IMR-90 (cell line): Measurements from ENCODE around the gene ITGB5. TPM values are rescaled to one million over a fixed set of nuclear protein-coding genes. Genes with fewer than 3 reads are reported as not detected.
A peak's percentile ranks its signal among the peaks of the same experiment; 100 is the strongest.

Experiments used
- ATAC-seq: fragments of 200-7000 bp; cut with Tn5 transposase; 2 replicates; pipeline ENCODE4 v1.9.1; 2020; ENCODE audit warnings: low read depth, mild to moderate bottlenecking, moderate library complexity
- BruUV-seq: library from RNA; stranded (reverse); fragments of 400-500 nt; replicated peaks from 2 replicates; lab custom pipeline; 2021; lab: Mats Ljungman, UMichigan
- CTCF ChIA-PET: fragments of 300-600 bp; formaldehyde crosslinking; extraction: SDS; loops from one replicate; lab custom pipeline; 2021; ENCODE audit warnings: antibody characterized with exemption; lab: Yijun Ruan, JAX
- POLR2A ChIA-PET: fragments of 300-600 bp; sonication (Branson Sonifier 250); formaldehyde crosslinking; loops from one replicate; lab custom pipeline; 2022; ENCODE audit warnings: antibody characterized with exemption; ENCODE audit not compliant: unreplicated experiment; lab: Charles Lee
- DNase-seq: peaks from one replicate; pipeline ENCODE4 v3.0.0; 2013
- H2AFZ ChIP-seq: replicated peaks from 2 replicates; pipeline ENCODE3; 2013; ENCODE audit warnings: low read length, mild to moderate bottlenecking; ENCODE audit not compliant: poor library complexity
- H2AK5ac ChIP-seq: 2 replicates; pipeline ENCODE4 v1.6.1; 2013; ENCODE audit warnings: low read depth, low read length, inconsistent platforms
- H2AK9ac ChIP-seq: replicated peaks from 2 replicates; pipeline ENCODE3; 2013; ENCODE audit warnings: mild to moderate bottlenecking, low read depth, low read length, moderate library complexity; ENCODE audit not compliant: poor library complexity
- H2BK120ac ChIP-seq: 2 replicates; pipeline ENCODE4 v1.6.1; 2013; ENCODE audit warnings: low read depth, low read length, inconsistent platforms
- H2BK15ac ChIP-seq: 3 replicates; pipeline ENCODE4 v1.6.1; 2013; ENCODE audit warnings: low read depth, low read length, inconsistent platforms
- H2BK20ac ChIP-seq: 2 replicates; pipeline ENCODE4 v1.6.1; 2013; ENCODE audit warnings: low read depth, mild to moderate bottlenecking, inconsistent platforms, low read length, moderate library complexity
- H2BK5ac ChIP-seq: 2 replicates; pipeline ENCODE4 v1.6.1; 2013; ENCODE audit warnings: mild to moderate bottlenecking, low read depth, low read length, inconsistent platforms; ENCODE audit not compliant: poor library complexity, severe bottlenecking
- H3K14ac ChIP-seq: replicated peaks from 2 replicates; pipeline ENCODE4 v1.6.1; 2013; ENCODE audit warnings: low read depth, low read length, inconsistent platforms
- H3K18ac ChIP-seq: 2 replicates; pipeline ENCODE4 v1.6.1; 2013; ENCODE audit warnings: low read depth, low read length, control low read depth
- H3K23ac ChIP-seq: 2 replicates; pipeline ENCODE4 v1.6.1; 2013; ENCODE audit warnings: low read depth, low read length, inconsistent platforms
- H3K27ac ChIP-seq: 2 replicates; pipeline ENCODE4 v1.5.1; 2013; ENCODE audit warnings: mild to moderate bottlenecking, control low read depth, low read length; ENCODE audit not compliant: insufficient read depth
- H3K27me3 ChIP-seq: 2 replicates; pipeline ENCODE4 v1.6.1; 2013; ENCODE audit warnings: low read length; ENCODE audit not compliant: control insufficient read depth, insufficient read depth
- H3K36me3 ChIP-seq: 2 replicates; pipeline ENCODE4 v1.6.1; 2013; ENCODE audit warnings: low read length, mixed read lengths; ENCODE audit not compliant: control insufficient read depth, insufficient read depth
- H3K4ac ChIP-seq: 2 replicates; pipeline ENCODE4 v1.6.1; 2013; ENCODE audit warnings: low read depth, low read length, inconsistent platforms
- H3K4me1 ChIP-seq: 2 replicates; pipeline ENCODE4 v1.6.1; 2013; ENCODE audit warnings: low read length, mixed read lengths; ENCODE audit not compliant: control insufficient read depth, insufficient read depth
- H3K4me2 ChIP-seq: 2 replicates; pipeline ENCODE4 v1.6.1; 2013; ENCODE audit warnings: low read depth, mild to moderate bottlenecking, control low read depth, low read length, moderate library complexity
- H3K4me3 ChIP-seq: 2 replicates; pipeline ENCODE4 v1.5.1; 2013; ENCODE audit warnings: low read depth, mild to moderate bottlenecking, control low read depth, low read length, moderate library complexity; ENCODE audit not compliant: insufficient read depth
- H3K56ac ChIP-seq: 2 replicates; pipeline ENCODE4 v1.6.1; 2013; ENCODE audit warnings: low read length, inconsistent platforms; ENCODE audit not compliant: insufficient read depth; ENCODE audit errors: extremely low read depth
- H3K79me1 ChIP-seq, 2 experiments: 2 replicates each; pipeline ENCODE4 v1.6.1; 2013; ENCODE audit warnings: low read length in 2 of 2, inconsistent platforms in 1 of 2, low read depth in 1 of 2
- H3K9ac ChIP-seq: 2 replicates; pipeline ENCODE4 v1.6.1; 2013; ENCODE audit warnings: low read depth, low read length, control low read depth
- H3K9me1 ChIP-seq: 2 replicates; pipeline ENCODE4 v1.6.1; 2013; ENCODE audit warnings: low read length, inconsistent platforms; ENCODE audit not compliant: insufficient read depth
- H3K9me3 ChIP-seq: 2 replicates; pipeline ENCODE4 v1.6.1; 2013; ENCODE audit warnings: low read length; ENCODE audit not compliant: control insufficient read depth, insufficient read depth
- H4K20me1 ChIP-seq: 2 replicates; pipeline ENCODE4 v1.6.1; 2013; ENCODE audit warnings: low read length, inconsistent platforms; ENCODE audit not compliant: insufficient read depth
- H4K5ac ChIP-seq: 2 replicates; pipeline ENCODE4 v1.6.1; 2013; ENCODE audit warnings: mild to moderate bottlenecking, low read depth, low read length, control low read depth
- H4K8ac ChIP-seq, 2 experiments: 2 replicates each; pipeline ENCODE4 v1.6.1; 2013; ENCODE audit warnings: low read depth in 2 of 2, low read length in 2 of 2, control low read depth in 1 of 2, inconsistent platforms in 1 of 2
- H4K91ac ChIP-seq: 2 replicates; pipeline ENCODE4 v1.6.1; 2013; ENCODE audit warnings: low read depth, low read length, inconsistent platforms; ENCODE audit not compliant: insufficient read depth
- CEBPB ChIP-seq: IDR thresholded peaks from 2 replicates; pipeline ENCODE4 v1.6.1; 2012; ENCODE audit warnings: low read depth, low read length, improper control_type of control experiment
- MAFK ChIP-seq: IDR thresholded peaks from 2 replicates; pipeline ENCODE4 v1.6.1; 2012; ENCODE audit warnings: low read depth, low read length, improper control_type of control experiment
- NFE2L2 ChIP-seq: fragments of 150-350 bp; IDR thresholded peaks from 2 replicates; pipeline ENCODE4 v1.6.1; 2016; ENCODE audit warnings: low read depth, mild to moderate bottlenecking, low read length
- SMC3 ChIP-seq: fragments of 150-350 bp; IDR thresholded peaks from 2 replicates; pipeline ENCODE4 v1.6.1; 2016; ENCODE audit warnings: low read depth, mild to moderate bottlenecking, antibody characterized with exemption, low read length, moderate library complexity
- WGBS, 2 experiments: methylation state at CpG; one replicate each; pipeline versions ENCODE4 v1.1.5 to v1.1.7; 2013; ENCODE audit warnings: missing lambda C conversion rate in 2 of 2; ENCODE audit not compliant: insufficient read length in 1 of 2; ENCODE audit errors: extremely low coverage in 2 of 2; 5-methylcytosine and 5-hydroxymethylcytosine counted together
- dilution Hi-C: fragments of 300-500 bp; cut with HindIII; formaldehyde crosslinking; loops from one replicate; pipeline ENCODE4 v1.14.3; 2018; ENCODE audit warnings: low sequenced_read_pairs; ENCODE audit not compliant: unreplicated experiment
- in situ Hi-C: fragments of 300-500 bp; cut with MboI; formaldehyde crosslinking; loops from 3 replicates; pipeline ENCODE4 v1.14.3; 2019; ENCODE audit warnings: low sequenced_read_pairs, inconsistent platforms, mixed read lengths
- intact Hi-C: fragments of 100-400 bp; cut with micrococcal nuclease; formaldehyde crosslinking; loops from 2 replicates; pipeline ENCODE4 v1.10.0; 2022
- polyA plus RNA-seq, 3 experiments: library from polyadenylated mRNA; depleted of rRNA; stranded (reverse); fragments of >200 nt; gene quantifications; 2 replicates each; pipeline ENCODE4 v1.2.3, GENCODE V29; 2012; ENCODE audit warnings: low replicate concordance in 1 of 3
- total RNA-seq: library from RNA; depleted of rRNA; stranded (reverse); fragments of >200 nt; gene quantifications from 2 replicates; pipeline ENCODE4 v1.2.3, GENCODE V29; 2012

The ITGB5 gene
- total and polyA plus RNA-seq, 2 of the 4 experiments (the other 2 are of a cell fraction), result 85.0 to 101 TPM

- H3K56ac ChIP-seq, result no peak overlapping the region
- no TSS peak for BruUV-seq
- H3K9me1 ChIP-seq, result peaks cover 28% of the 10 kb centered on the region
- H2AK5ac ChIP-seq, result peak overlapping the region; percentile 62; the same call in 1 of the 2 replicates
- H4K8ac ChIP-seq, result peak overlapping the region in 1 of 2 experiments; percentile 20; a peak in 1 of 4 replicates
- 0 out of 2 replicates have a peak overlapping the region, but pooled peaks have one; percentile 21 for H2BK20ac ChIP-seq
- H2BK120ac ChIP-seq, result peak overlapping the region; percentile 63
- ATAC-seq (peak; percentile 50), DNase-seq (peak; percentile 70)
- H3K27ac ChIP-seq, result peak overlapping the region; percentile 6; the same call in 1 of the 2 replicates
- peak overlapping the region; percentile 92 for H2AK9ac ChIP-seq
- peak overlapping the region; percentile 67 for H3K14ac ChIP-seq
- WGBS, 2 experiments, result 17% methylated on average over 5 of the region's 17 CpGs; no CpG with 5 or more reads in 1 of the 2 experiments
- ChIA-PET POLR2A (no interaction called here), CTCF (interaction anchor here (0.6 to 1.2 kb wide), 3 partner anchors 11 to 129 kb away, joined by 3 read pairs; no protein-coding TSS in a partner anchor)
- no peak overlapping the region for H3K9ac ChIP-seq
- peak overlapping the region; percentile 2 for H2BK5ac ChIP-seq
- H2BK15ac ChIP-seq, result peak overlapping the region; percentile 36; the same call in 1 of the 3 replicates
- peak overlapping the region; percentile 47 for H3K4ac ChIP-seq
- peaks cover 17% of the 10 kb centered on the region for H3K36me3 ChIP-seq
- no peaks in the 10 kb centered on the region for H3K9me3 ChIP-seq
- dilution Hi-C loops, result loop anchor here (25.0 kb wide), 1 partner anchor 115 kb away; the partner anchor contains the start of gene ITGB5
- peak overlapping the region; percentile 52; the same call in 1 of the 2 replicates for H4K91ac ChIP-seq
- 0 out of 2 replicates have a peak overlapping the region, but pooled peaks have one; percentile 17 for H3K23ac ChIP-seq
- peak overlapping the region; percentile 43 for H2AFZ ChIP-seq
- intact Hi-C loops, result loop anchor here (5.0 kb wide), 1 partner anchor 40 kb away; no protein-coding TSS in a partner anchor
- peaks cover 7 to 66% of the 10 kb centered on the region in 2 experiments for H3K79me1 ChIP-seq
- no peaks in the 10 kb centered on the region for H3K27me3 ChIP-seq
- no peak overlapping the region for H4K5ac ChIP-seq
- TF ChIP-seq CEBPB (no peak), SMC3 (no peak; the same call in 1 of the 2 replicates), NFE2L2 (peak; percentile 80), MAFK (peak; percentile 89)
- H4K20me1 ChIP-seq, result peaks cover 2% of the 10 kb centered on the region; the same call in 1 of the 2 replicates
- H3K18ac ChIP-seq, result no peak overlapping the region; the same call in 1 of the 2 replicates
- in situ Hi-C loops, result no loop called here
- H3K4me1 ChIP-seq, result peaks cover 20% of the 10 kb centered on the region
- H3K4me2 ChIP-seq, result peak overlapping the region; percentile 0; the same call in 1 of the 2 replicates
- H3K4me3 ChIP-seq, result no peak overlapping the region
Measured at GRCh38 chr3:124772081-124772831, 114.9 kb downstream of the ITGB5 start.
